Suprapubic skin (tissue), 4 donors: ENCODE results near the gene NDUFS3. TPM values are rescaled to one million over a fixed set of nuclear protein-coding genes. Genes with fewer than 3 reads are reported as not detected.

ENCODE experiments used
- DNase-seq, 2 donors: peaks; one replicate each; pipeline ENCODE4 v3.0.0-alpha.2; 2019; ENCODE audit warnings: low spot score in 2 of 2
- H3K27ac ChIP-seq: fragments of 200-600 bp; sonication (generic); one replicate; pipeline ENCODE4 v1.5.1; 2019
- H3K27me3 ChIP-seq: fragments of 200-600 bp; sonication (generic); one replicate; pipeline ENCODE4 v1.5.1; 2019
- H3K36me3 ChIP-seq: fragments of 200-600 bp; sonication (generic); one replicate; pipeline ENCODE4 v1.5.1; 2019
- H3K4me1 ChIP-seq: fragments of 200-600 bp; sonication (generic); one replicate; pipeline ENCODE4 v1.5.1; 2019
- H3K4me3 ChIP-seq: fragments of 200-600 bp; sonication (generic); one replicate; pipeline ENCODE4 v1.5.1; 2019; ENCODE audit warnings: mild to moderate bottlenecking
- H3K9me3 ChIP-seq: fragments of 200-600 bp; sonication (generic); one replicate; pipeline ENCODE4 v1.5.1; 2019
- EP300 ChIP-seq: sonication (generic); formaldehyde crosslinking; IDR thresholded peaks from one replicate; pipeline ENCODE4 v1.6.1; 2017; ENCODE audit warnings: antibody characterized with exemption
- POLR2A ChIP-seq, 2 donors: fragments of 450-650 bp; IDR thresholded peaks; one replicate each; pipeline ENCODE4 v1.6.1; 2017; ENCODE audit warnings: antibody characterized with exemption in 2 of 2, mild to moderate bottlenecking in 2 of 2, moderate library complexity in 2 of 2
- POLR2AphosphoS5 ChIP-seq, 3 donors: sonication (generic); formaldehyde crosslinking; IDR thresholded peaks; one replicate each; pipeline ENCODE4 v1.6.1; 2017; ENCODE audit warnings: antibody characterized with exemption in 3 of 3
- WGBS: methylation state at CpG from one replicate; pipeline ENCODE4 v1.1.5; 2018; 5-methylcytosine and 5-hydroxymethylcytosine counted together
- total RNA-seq, 4 donors: library from RNA; depleted of rRNA; stranded (reverse); fragments of >200 nt; gene quantifications; one replicate each; pipeline ENCODE4 v1.1.0, GENCODE V29; 2016
- TF ChIP-seq, protein P1 (sequence below), 2 donors: fragments of 200-600 bp in 1 of 2; fragments of 450-650 bp in 1 of 2; sonication (generic) in 1 of 2; IDR thresholded peaks; one replicate each; pipeline ENCODE4 v1.5.1; 2016 to 2019; ENCODE audit warnings: antibody characterized with exemption in 2 of 2, mild to moderate bottlenecking in 1 of 2, moderate library complexity in 1 of 2

The NDUFS3 gene
- total RNA-seq, 4 donors from 2014 or later = 41.3 to 79.5 (median 62.5) TPM

DNA sequence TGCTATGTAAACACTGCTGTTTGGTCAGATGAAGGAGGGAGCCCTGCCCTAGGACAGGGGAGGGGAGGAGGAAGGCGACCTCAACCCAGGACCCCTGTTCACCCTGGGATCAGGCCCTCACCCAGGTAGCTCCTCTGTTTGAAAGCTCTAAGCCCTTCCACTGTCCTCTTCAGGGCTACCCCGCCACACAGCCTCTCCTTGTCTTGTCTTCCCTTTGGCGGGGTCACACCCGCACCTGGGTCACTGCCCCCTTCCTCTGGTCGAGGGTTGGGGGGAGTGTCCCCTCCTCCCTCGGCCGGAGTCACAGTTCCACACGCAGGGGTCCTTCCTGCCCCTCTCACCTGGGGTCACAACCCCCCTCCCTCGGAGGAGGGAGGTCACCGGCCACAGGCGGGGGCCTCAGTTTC, 13.9 kb upstream of the NDUFS3 start:
- 23% methylated on average over 7 of the region's 11 CpGs for WGBS
- no peaks in the 10 kb centered on the region for H3K9me3 ChIP-seq
- H3K27me3 ChIP-seq = no peaks in the 10 kb centered on the region
- TF ChIP-seq EP300 = no peak
- peak overlapping the region; percentile 86 for H3K27ac ChIP-seq
- H3K36me3 ChIP-seq = peaks cover 6% of the 10 kb centered on the region
- peaks cover 22% of the 10 kb centered on the region for H3K4me1 ChIP-seq
- peak overlapping the region; percentile 86 for H3K4me3 ChIP-seq
- peak in 1 of 2 donors; percentile 54 for DNase-seq

DNA sequence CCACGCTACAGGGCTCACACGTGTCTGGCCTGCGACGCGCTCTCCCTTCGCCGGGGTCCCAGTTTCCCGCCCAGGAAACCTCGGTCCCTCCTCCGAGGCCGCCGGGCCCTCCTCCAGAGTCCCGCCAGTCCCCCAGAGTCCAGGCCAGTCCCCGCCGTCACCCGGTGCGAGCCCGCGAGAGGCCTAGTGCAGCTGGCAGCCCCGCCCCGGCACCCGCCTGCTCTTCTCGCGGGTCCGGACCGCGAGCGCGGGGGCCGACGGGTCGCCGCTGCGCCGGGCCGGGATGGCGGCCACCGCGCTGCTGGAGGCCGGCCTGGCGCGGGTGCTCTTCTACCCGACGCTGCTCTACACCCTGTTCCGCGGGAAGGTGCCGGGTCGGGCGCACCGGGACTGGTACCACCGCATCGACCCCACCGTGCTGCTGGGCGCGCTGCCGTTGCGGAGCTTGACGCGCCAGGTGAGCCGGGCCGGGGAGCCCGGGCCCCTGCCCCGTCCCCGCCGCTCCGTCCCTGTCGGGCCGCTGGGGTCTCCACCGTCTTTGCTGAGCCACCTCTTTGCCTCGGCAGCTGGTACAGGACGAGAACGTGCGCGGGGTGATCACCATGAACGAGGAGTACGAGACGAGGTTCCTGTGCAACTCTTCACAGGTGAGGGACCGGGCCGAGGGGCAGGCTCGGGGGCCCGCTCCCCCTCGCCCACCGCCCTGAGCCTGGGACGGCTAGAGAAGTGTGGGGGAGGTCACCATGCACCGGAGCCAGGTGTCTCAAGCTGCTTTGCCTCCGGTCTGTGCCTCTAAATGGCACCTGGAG, 13.3 kb upstream of the NDUFS3 start, which contains the start of gene PTPMT1:
TSS of gene PTPMT1 (plus strand) at position 260 of the 809 bp plus-strand sequence. CDS start at position 284, 24 bp downstream.
- H3K36me3 ChIP-seq = peaks cover 6% of the 10 kb centered on the region
- no peaks in the 10 kb centered on the region for H3K27me3 ChIP-seq
- peak within 1 kb of the TSS; percentile 86 for H3K27ac ChIP-seq
- TF ChIP-seq POLR2AphosphoS5 (IDR thresholded peaks at IDR 0.05) (no peak), EP300 (no peak), POLR2A (IDR thresholded peaks at IDR 0.05) (peak in 1 of 2 donors; percentile 61)
- TF ChIP-seq, protein P1, sequence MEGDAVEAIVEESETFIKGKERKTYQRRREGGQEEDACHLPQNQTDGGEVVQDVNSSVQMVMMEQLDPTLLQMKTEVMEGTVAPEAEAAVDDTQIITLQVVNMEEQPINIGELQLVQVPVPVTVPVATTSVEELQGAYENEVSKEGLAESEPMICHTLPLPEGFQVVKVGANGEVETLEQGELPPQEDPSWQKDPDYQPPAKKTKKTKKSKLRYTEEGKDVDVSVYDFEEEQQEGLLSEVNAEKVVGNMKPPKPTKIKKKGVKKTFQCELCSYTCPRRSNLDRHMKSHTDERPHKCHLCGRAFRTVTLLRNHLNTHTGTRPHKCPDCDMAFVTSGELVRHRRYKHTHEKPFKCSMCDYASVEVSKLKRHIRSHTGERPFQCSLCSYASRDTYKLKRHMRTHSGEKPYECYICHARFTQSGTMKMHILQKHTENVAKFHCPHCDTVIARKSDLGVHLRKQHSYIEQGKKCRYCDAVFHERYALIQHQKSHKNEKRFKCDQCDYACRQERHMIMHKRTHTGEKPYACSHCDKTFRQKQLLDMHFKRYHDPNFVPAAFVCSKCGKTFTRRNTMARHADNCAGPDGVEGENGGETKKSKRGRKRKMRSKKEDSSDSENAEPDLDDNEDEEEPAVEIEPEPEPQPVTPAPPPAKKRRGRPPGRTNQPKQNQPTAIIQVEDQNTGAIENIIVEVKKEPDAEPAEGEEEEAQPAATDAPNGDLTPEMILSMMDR (IDR thresholded peaks at IDR 0.05) = no peak
- 2% methylated on average over 42 of the region's 86 CpGs for WGBS
- H3K4me3 ChIP-seq = peak within 1 kb of the TSS; percentile 86
- H3K4me1 ChIP-seq = peaks cover 22% of the 10 kb centered on the region
- peak; percentile 85 to 90 for DNase-seq
- H3K9me3 ChIP-seq = no peaks in the 10 kb centered on the region

DNA sequence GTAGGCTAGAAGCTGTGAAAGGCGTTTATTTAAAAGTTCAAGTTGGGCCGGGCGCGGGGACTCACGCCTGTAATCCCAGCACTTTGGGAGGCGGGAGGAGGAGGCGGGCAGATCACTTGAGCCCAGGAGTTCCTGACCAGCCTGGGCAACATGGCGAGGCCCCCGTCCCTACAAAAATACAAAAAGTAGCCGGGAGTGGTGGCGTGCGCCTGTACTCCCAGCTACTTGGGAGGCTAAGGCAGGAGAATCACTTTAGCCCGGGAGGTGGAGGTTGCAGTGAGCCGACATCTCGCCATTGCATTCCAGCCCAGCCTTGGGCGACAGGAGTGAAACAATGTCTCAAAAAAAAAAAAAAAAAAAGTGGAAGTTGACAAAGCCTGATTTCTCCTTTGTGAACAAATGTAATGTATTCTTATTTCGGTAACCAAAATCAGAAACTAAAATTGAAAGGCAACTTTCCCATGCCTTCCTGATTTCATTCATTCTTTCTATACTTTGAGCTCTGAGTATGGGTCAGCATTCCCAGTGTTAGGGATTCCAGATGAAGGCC, 12.7 kb upstream of the NDUFS3 start:
- peak overlapping the region; percentile 86 for H3K27ac ChIP-seq
- no peak for TF ChIP-seq EP300
- no peak for TF ChIP-seq POLR2A (IDR thresholded peaks at IDR 0.05)
- no peak for TF ChIP-seq POLR2AphosphoS5 (IDR thresholded peaks at IDR 0.05)
- TF ChIP-seq, protein P1 (IDR thresholded peaks at IDR 0.05) = no peak
- DNase-seq = peak; percentile 62 to 78
- WGBS = 40% methylated on average over 17 of the region's 17 CpGs
- no peaks in the 10 kb centered on the region for H3K27me3 ChIP-seq
- peak overlapping the region; percentile 86 for H3K4me3 ChIP-seq
- H3K4me1 ChIP-seq = peaks cover 22% of the 10 kb centered on the region
- H3K36me3 ChIP-seq = peaks cover 6% of the 10 kb centered on the region
- H3K9me3 ChIP-seq = no peaks in the 10 kb centered on the region

DNA sequence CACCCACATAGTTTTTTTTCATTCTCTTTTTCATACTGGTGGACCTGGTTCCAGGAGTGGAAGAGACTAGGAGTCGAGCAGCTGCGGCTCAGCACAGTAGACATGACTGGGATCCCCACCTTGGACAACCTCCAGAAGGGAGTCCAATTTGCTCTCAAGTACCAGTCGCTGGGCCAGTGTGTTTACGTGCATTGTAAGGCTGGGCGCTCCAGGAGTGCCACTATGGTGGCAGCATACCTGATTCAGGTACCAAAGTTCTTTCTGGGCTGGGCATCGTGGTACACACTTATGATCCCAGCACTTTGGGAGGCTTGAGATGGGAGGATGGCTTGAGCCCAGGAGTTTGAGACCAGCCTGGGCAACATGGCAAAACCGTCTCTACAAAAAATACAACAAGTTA, 9.2 kb upstream of the NDUFS3 start:
- H3K9me3 ChIP-seq = no peaks in the 10 kb centered on the region
- DNase-seq = peak; percentile 39 to 72
- TF ChIP-seq, protein P1 (IDR thresholded peaks at IDR 0.05) = no peak
- TF ChIP-seq POLR2A (IDR thresholded peaks at IDR 0.05) = no peak
- TF ChIP-seq POLR2AphosphoS5 (IDR thresholded peaks at IDR 0.05) = no peak
- TF ChIP-seq EP300 = no peak
- H3K27me3 ChIP-seq = no peaks in the 10 kb centered on the region
- no peak overlapping the region for H3K27ac ChIP-seq
- H3K36me3 ChIP-seq = peaks cover 29% of the 10 kb centered on the region
- no peak overlapping the region for H3K4me3 ChIP-seq
- H3K4me1 ChIP-seq = peaks cover 34% of the 10 kb centered on the region
- 99% methylated on average over 5 of the region's 7 CpGs for WGBS

DNA sequence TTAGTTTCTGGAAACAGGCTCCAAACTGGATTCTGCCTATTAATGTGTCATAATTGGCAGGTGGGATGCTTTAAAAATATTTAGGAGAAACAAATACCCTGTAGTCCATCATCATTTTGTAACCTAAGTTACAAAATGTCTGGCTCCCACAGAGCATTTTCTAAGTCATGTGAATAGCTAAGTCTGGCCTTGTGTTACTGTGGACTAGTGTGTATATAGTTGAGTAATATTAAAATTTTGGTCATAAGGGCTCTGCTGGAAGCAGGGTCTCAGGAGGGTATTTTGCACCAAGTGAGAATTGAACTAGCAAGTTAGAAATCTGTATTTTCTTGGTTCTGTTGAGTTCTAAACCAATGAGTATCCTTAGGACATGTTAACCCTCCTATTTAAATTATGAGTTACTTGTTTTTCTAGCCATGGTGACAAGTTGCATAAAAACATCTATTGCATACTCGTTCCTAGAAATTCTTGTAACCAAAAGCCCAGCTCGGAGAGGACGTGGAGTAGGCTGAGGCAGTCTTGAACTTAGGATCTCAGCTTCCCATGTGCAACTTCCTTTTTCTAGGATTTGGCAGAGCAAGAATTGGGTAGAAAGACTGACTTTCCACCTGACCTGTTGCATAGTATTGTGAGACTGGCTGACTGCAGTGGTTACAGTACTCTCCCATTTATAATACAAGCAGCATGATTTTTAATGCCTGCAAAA, 8.1 kb upstream of the NDUFS3 start:
- Histone ChIP-seq H3K36me3 (peaks cover 40% of the 10 kb centered on the region), H3K4me1 (peaks cover 27% of the 10 kb centered on the region), H3K9me3 (no peaks in the 10 kb centered on the region), H3K27ac (no peak overlapping the region), H3K27me3 (no peaks in the 10 kb centered on the region), H3K4me3 (no peak overlapping the region)
- DNase-seq = no peak
- 75% methylated on average over 3 of the region's 3 CpGs for WGBS
- no peak for TF ChIP-seq EP300
- no peak for TF ChIP-seq POLR2A (IDR thresholded peaks at IDR 0.05)
- TF ChIP-seq POLR2AphosphoS5 (IDR thresholded peaks at IDR 0.05) = no peak

DNA sequence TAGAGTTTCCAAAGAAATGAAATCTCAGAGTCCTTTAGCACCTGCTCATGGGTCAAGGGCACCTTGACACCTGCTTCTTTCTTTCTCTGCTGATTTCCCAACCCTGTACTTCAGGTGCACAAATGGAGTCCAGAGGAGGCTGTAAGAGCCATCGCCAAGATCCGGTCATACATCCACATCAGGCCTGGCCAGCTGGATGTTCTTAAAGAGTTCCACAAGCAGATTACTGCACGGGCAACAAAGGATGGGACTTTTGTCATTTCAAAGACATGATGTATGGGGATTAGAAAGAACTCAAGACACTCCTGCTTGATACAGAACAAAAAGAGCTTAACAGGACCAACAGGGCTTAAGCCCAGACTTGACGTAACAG, 7.5 kb upstream of the NDUFS3 start:
- no peaks in the 10 kb centered on the region for H3K27me3 ChIP-seq
- H3K27ac ChIP-seq = no peak overlapping the region
- no peak overlapping the region for H3K4me3 ChIP-seq
- no peak for TF ChIP-seq EP300
- no peak for TF ChIP-seq POLR2A (IDR thresholded peaks at IDR 0.05)
- peaks cover 41% of the 10 kb centered on the region for H3K36me3 ChIP-seq
- no peaks in the 10 kb centered on the region for H3K9me3 ChIP-seq
- DNase-seq = peak; percentile 22 to 24
- WGBS = 84% methylated on average over 4 of the region's 4 CpGs
- H3K4me1 ChIP-seq = peaks cover 24% of the 10 kb centered on the region
